ENCODE results near the gene KDM3B. TPM values are rescaled to one million over a fixed set of nuclear protein-coding genes. Genes with fewer than 3 reads are reported as not detected.

Gene KDM3B
- total and polyA plus RNA-seq, 2 of the 8 experiments (the other 6 are each of a cell fraction or from before 2014, with no cell fraction given) = 27.1 to 78.1 TPM

GRCh38 chr5:138448070-138448469, 95.6 kb downstream of the KDM3B start (continued):
- no peak for TF ChIP-seq CREB1 (IDR thresholded peaks at IDR 0.05)
- TF ChIP-seq CHD7 (IDR thresholded peaks at IDR 0.05; ENCODE audit: insufficient replicate concordance, low read length) = no peak
- TF ChIP-seq SP2 (IDR thresholded peaks at IDR 0.05; ENCODE audit: low read length) = no peak
- TF ChIP-seq JUN (IDR thresholded peaks at IDR 0.05; ENCODE audit: low read depth, low read length) = no peak
- TF ChIP-seq SRF (IDR thresholded peaks at IDR 0.05; ENCODE audit: low read depth, low read length) = no peak
- TF ChIP-seq GABPA (IDR thresholded peaks at IDR 0.05; ENCODE audit: borderline replicate concordance, insufficient read depth, low read length) = no peak
- TF ChIP-seq POU5F1 (IDR thresholded peaks at IDR 0.05; ENCODE audit: low read depth, low read length) = no peak

Measured in H1 (cell line).